Omental fat pad (tissue), 4 donors: ENCODE measurements around the gene FRMPD4. TPM values are rescaled to one million over a fixed set of nuclear protein-coding genes. Genes with fewer than 3 reads are reported as not detected.

Source experiments
- ATAC-seq: fragments of 150-250 bp; one replicate; pipeline ENCODE4 v1.9.1; 2016; ENCODE audit warnings: mild to moderate bottlenecking, moderate library complexity; ENCODE audit not compliant: low FRiP score
- DNase-seq: peaks from one replicate; pipeline ENCODE4 v3.0.0-alpha.2; 2019; ENCODE audit warnings: low spot score
- CTCF ChIP-seq, 3 donors: fragments of 450-650 bp; IDR thresholded peaks; one replicate each; pipeline ENCODE4 v1.5.1; 2016 to 2017; ENCODE audit warnings: antibody characterized with exemption in 3 of 3, mild to moderate bottlenecking in 3 of 3, moderate library complexity in 2 of 3
- total RNA-seq, 4 donors: library from RNA; depleted of rRNA; stranded (reverse); fragments of >200 nt; gene quantifications; one replicate each; pipeline ENCODE4 v1.1.0, GENCODE V29; 2016

The FRMPD4 gene
- total RNA-seq, 4 donors from 2014 or later = 0.12 to 0.47 (median 0.25) TPM

- ATAC-seq (no peak), DNase-seq (no peak)
- no peak for TF ChIP-seq CTCF (IDR thresholded peaks at IDR 0.05)
These were observed 317 bp upstream of the FRMPD4 start for GRCh38 chrX:12137951-12138360.

GRCh38 chrX:12139934-12140611 is 1.8 kb downstream of the FRMPD4 start:
- no peak for ATAC-seq

GRCh38 chrX:12141511-12141910 is 3.2 kb downstream of the FRMPD4 start:
- ATAC-seq = no peak
- DNase-seq = no peak
- no peak for TF ChIP-seq CTCF (IDR thresholded peaks at IDR 0.05)

More at GRCh38 chrX:12139934-12140611, 1.8 kb downstream of the FRMPD4 start:
- no peak for DNase-seq
- no peak for TF ChIP-seq CTCF (IDR thresholded peaks at IDR 0.05)

GRCh38 chrX:12142661-12143060 is 4.4 kb downstream of the FRMPD4 start:
- DNase-seq (no peak), ATAC-seq (no peak)
- no peak for TF ChIP-seq CTCF (IDR thresholded peaks at IDR 0.05)

GRCh38 chrX:12145402-12145801 is 7.1 kb downstream of the FRMPD4 start:
- TF ChIP-seq CTCF (IDR thresholded peaks at IDR 0.05) = no peak
- DNase-seq (no peak), ATAC-seq (no peak)

GRCh38 chrX:12149670-12150407 is 11.6 kb downstream of the FRMPD4 start:
- no peak for TF ChIP-seq CTCF (IDR thresholded peaks at IDR 0.05)
- DNase-seq (no peak), ATAC-seq (no peak)

- TF ChIP-seq CTCF (IDR thresholded peaks at IDR 0.05) = no peak
- DNase-seq = no peak
- no peak for ATAC-seq
These were observed 15.0 kb downstream of the FRMPD4 start for GRCh38 chrX:12153317-12153716.
